Stimulated activated CD4-positive, alpha-beta T cell treated with anti-CD3 and anti-CD28 coated beads, Interleukin-2, amount 100 ng/mL, for 24 hours (primary cell): ENCODE results near the gene TCF4.

Experiments used
- DNase-seq, 2 donors: peaks; one replicate each; pipeline ENCODE4 v3.0.0-alpha.2; 2020

Gene TCF4

GRCh38 chr18:55404136-55404830, 183.7 kb downstream of the TCF4 start:
- DNase-seq: no peak

GRCh38 chr18:55403421-55403949, 184.5 kb downstream of the TCF4 start:
- no peak for DNase-seq

- DNase-seq: no peak
Observed at GRCh38 chr18:55402731-55403405, 185.1 kb downstream of the TCF4 start.

GRCh38 chr18:55401638-55402191, 186.3 kb downstream of the TCF4 start:
- DNase-seq: no peak

GRCh38 chr18:55400590-55401541, 187.1 kb downstream of the TCF4 start:
- no peak for DNase-seq

- no peak for DNase-seq
Observed at GRCh38 chr18:55400081-55400480, 187.9 kb downstream of the TCF4 start.

- DNase-seq: no peak
Observed at GRCh38 chr18:55398858-55399257, 189.1 kb downstream of the TCF4 start.

- DNase-seq: no peak
Observed at GRCh38 chr18:55396979-55397378, 191.0 kb downstream of the TCF4 start.

- DNase-seq: no peak
Observed at GRCh38 chr18:55396267-55396905, 191.6 kb downstream of the TCF4 start.

- no peak for DNase-seq
Observed at GRCh38 chr18:55395799-55396198, 192.2 kb downstream of the TCF4 start.

GRCh38 chr18:55390898-55391297, 197.1 kb downstream of the TCF4 start:
- no peak for DNase-seq

- DNase-seq: no peak
Observed at GRCh38 chr18:55387139-55387984, 200.6 kb downstream of the TCF4 start.

GRCh38 chr18:55386545-55386944, 201.4 kb downstream of the TCF4 start:
- no peak for DNase-seq

GRCh38 chr18:55385770-55386169, 202.2 kb downstream of the TCF4 start:
- no peak for DNase-seq

GRCh38 chr18:55384551-55385275, 203.3 kb downstream of the TCF4 start:
- DNase-seq: peak in 1 of 2 donors; percentile 10

GRCh38 chr18:55384115-55384514, 203.9 kb downstream of the TCF4 start:
- DNase-seq: no peak

GRCh38 chr18:55382277-55382805, 205.7 kb downstream of the TCF4 start:
- DNase-seq: no peak

- no peak for DNase-seq
Observed at GRCh38 chr18:55381277-55381676, 206.7 kb downstream of the TCF4 start.

GRCh38 chr18:55380589-55380988, 207.4 kb downstream of the TCF4 start:
- DNase-seq: no peak

GRCh38 chr18:55376387-55376786, 211.6 kb downstream of the TCF4 start:
- no peak for DNase-seq
